GM18867 (cell line): ENCODE data around the gene CLDN5.

Source experiments
- ATAC-seq: cut with Tn5 transposase; IDR thresholded peaks from one replicate; pipeline ENCODE4 v1.9.1; 2021; ENCODE audit warnings: mild to moderate bottlenecking, moderate library complexity; ENCODE audit not compliant: unreplicated experiment

Gene CLDN5, protein sequence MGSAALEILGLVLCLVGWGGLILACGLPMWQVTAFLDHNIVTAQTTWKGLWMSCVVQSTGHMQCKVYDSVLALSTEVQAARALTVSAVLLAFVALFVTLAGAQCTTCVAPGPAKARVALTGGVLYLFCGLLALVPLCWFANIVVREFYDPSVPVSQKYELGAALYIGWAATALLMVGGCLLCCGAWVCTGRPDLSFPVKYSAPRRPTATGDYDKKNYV

DNA sequence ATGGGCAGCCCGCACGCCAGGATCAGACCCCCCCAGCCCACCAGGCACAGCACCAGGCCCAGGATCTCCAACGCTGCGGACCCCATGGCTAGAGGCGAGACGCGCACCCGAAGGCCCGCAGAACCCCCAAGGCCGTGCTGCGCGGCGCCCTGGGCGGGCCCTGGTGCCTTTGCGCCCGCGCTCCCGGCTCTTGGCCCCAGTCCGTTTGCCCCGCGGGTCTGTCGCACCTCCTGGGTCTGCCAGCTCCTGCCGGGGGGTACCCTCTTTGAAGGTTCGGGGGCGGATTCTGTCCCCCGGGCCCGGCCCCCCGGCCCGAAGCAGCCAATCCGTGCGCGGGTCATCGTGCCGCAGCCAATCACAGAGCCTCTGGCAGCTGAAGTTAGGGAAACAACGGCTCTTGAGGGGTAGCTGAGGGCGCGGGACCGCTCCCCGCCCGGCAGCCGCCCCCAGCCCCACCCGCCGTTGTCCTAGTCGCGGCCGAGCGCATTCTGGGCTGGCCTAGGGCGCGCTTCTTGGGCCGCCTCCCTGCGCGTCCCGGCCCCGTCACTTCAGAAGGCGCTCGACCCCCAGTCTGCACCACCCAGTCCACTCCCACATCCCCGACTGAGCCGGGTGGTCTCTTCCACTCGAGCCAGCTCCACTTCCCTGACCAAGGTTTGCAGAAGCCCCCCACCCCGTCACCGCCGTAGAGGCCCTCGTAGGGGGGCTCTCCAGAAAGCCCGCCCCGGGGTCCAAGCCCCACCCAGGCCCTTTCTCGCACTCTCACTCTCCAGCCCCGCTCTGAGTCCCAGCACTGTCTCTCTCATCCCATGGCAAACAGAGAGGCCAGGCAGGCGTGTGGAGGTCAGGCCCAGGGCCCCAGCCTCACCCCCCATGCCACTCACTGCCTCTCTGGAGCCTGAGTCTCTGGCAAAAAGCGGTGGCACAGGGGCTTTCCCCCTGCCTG lies at the start of gene CLDN5:
Gene CLDN5, minus strand, starts transcription at position 241 of the 946 bp plus-strand sequence. Its CDS starts 155 bp downstream, at position 86.
- no peak for ATAC-seq

DNA sequence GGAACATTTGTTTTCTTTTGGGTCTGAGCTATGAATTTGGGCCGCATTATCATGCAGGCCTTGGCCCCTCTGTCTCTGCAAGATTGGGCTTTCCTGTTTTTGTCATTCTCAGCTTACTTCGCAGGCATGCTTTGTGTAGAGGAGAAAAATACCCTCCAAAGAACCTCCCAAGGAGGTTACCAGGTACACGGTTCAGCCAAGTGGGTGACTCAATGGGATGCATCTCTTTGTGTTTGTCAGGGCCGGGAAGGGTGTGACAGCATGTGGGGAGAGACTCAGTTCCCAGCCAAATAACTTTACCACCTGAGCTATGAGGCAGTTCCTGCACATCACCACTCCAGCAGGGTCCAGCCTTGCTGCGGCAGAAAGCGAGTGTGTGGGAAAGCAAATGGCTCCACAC lies 47.8 kb upstream of the CLDN5 start:
- no peak for ATAC-seq

GRCh38 chr22:19571207-19571795 lies 47.1 kb upstream of the CLDN5 start:
- ATAC-seq = no peak

GRCh38 chr22:19569976-19570375 lies 45.8 kb upstream of the CLDN5 start:
- ATAC-seq = no peak

GRCh38 chr22:19569276-19569640 lies 45.0 kb upstream of the CLDN5 start:
- no peak for ATAC-seq

GRCh38 chr22:19568337-19569275 lies 44.4 kb upstream of the CLDN5 start:
- ATAC-seq = no peak

GRCh38 chr22:19567157-19568009 lies 43.2 kb upstream of the CLDN5 start:
- no peak for ATAC-seq

- no peak for ATAC-seq
Observed at GRCh38 chr22:19566279-19567156, 42.3 kb upstream of the CLDN5 start.

DNA sequence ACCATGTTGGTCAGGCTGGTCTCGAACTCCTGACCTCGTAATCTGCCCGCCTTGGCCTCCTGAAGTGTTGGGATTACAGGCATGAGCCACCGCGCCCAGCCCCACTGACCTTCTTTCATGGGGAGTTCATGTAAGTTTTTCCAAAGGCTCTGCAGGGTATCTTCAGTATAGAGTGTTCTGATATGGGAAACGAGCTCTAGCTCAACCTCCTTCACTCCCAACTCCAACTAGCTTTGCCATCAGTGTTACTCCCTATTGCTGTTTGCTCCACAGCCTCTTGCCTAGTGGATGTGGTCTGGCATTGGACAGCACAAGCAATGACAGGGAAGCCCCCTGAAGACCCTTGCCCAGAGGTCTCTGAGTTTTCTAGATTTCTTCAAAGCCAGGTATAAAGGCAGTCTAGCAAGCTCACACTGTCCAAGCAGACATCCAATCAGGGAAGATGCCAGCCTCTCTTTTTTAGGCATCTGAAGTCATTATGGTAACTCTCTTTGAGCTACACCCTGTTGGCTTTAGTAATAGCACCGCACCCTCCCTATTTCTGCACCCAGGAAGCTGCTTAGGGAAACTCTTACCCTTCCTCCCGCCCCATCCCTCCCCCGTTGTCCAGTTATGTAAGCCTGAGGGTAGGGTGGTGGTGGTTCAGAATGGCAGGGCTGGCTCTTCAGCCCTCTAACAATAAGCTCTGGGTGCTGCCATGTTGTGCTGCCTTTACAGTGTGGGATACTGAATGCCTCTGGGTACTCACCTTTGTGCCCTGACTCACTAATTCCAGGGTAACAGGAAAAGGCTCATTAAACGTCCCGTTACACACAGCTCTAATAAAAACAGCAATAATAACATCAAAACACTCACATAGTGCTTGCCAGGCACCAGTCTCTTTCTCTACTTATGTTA lies 41.4 kb upstream of the CLDN5 start:
- no peak for ATAC-seq

- ATAC-seq = no peak
Observed at GRCh38 chr22:19559956-19560355, 35.7 kb upstream of the CLDN5 start.

- no peak for ATAC-seq
Observed at GRCh38 chr22:19559324-19559811, 35.2 kb upstream of the CLDN5 start.

DNA sequence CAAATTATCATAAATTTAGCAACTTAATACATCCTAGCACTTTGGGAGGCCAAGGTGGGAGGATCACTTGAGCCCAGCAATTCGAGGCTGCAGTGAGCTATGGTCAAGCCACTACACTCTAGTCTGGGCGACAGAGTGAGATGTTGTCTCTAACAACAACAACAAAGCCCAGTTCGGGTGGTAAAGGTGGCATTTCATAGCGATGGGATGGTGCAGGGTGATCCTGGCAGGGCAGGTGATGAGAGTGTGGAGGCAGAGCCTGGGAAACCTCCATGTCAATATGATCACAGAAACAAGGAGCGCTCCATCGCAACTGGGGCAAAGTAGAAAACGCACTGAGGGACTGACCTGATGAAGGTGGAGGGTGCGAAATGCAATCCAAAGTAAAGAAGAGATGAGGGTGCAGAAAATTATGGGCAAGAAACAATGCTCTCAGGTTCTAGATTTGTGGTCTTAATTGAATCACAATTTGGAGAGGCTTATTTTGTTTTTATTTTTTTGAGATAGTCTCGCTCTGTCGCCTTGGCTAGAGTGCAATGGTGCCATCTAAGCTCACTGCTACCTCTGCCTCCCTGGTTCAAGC lies 32.8 kb upstream of the CLDN5 start:
- no peak for ATAC-seq

- ATAC-seq = no peak
Observed at GRCh38 chr22:19555651-19556050, 31.4 kb upstream of the CLDN5 start.

DNA sequence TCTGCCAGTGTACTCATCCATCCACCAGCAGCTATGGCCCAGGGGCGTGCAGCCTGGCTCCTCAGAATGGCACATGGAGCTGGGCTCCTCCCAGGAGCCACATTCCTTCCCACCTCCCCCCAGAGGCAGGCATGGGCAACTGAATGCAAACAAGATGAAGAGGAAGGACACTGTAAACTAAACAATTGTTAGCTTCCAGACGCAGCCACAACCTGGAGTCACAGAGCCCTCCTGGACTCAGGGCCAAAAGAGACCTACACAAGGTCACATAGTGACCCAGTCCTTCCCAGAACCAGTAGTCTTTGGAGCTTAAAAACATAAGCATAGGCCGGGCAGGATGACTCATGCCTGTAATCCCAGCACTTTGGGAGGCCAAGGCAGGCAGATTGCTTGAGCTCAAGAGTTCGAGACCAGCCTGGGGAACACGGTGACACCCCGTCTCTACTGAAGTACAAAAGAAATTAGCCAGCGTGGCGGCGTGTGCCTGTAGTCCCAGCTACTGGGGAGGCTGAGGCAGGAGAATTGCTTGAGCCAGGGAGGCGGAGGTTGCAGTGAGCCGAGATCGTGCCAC lies 30.7 kb upstream of the CLDN5 start:
- no peak for ATAC-seq

DNA sequence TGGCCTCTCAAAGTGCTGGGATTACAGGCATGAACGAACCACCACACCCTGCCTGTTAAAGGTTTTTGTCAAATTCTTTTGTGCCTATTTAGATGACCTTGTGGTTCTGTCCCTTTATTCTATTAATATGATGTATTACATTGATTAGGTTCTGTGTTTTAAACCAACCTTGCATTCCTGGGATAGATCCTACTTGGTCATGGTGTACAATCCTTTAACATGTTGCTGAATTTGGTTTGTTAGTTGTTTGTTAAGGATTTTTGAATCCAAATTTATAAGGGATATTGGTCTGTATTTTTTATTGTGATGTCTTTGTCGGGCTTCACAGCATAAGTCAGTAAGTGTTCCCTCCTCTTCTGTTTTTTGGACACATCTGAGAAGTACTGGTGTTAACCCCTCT lies 29.0 kb upstream of the CLDN5 start:
- no peak for ATAC-seq

- no peak for ATAC-seq
Observed at GRCh38 chr22:19550382-19550781, 26.2 kb upstream of the CLDN5 start.

DNA sequence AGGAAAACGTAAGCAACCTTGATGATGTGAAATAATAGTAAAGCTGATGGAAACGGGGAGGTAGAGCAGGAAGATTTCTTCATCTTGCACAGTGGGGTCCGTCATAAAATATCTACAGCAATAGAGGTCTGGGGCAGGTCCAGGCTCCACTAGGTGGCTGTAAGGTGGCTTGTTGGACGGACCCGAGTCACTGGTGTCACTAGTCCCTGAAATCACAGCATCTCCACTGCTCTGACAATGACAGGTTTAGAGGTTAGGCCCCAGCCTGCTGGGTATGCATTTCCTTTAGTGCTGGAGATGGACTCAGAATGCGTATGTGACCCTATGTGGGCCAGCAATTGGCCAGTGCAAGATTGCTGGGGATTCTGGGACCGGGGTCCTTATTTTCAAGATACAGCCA lies 25.2 kb upstream of the CLDN5 start:
- no peak for ATAC-seq
